ENCODE results near the gene EMP3.

EMP3 gene

GRCh38 chr19:48292798-48293197 lies 32.6 kb upstream of the EMP3 start:
- no peak for DNase-seq (ENCODE audit: low spot score)
- no peak overlapping the region for H3K27ac ChIP-seq
- TF ChIP-seq CTCF (IDR thresholded peaks at IDR 0.05), result no peak
- no peak overlapping the region for H3K4me3 ChIP-seq

- no peak for DNase-seq (ENCODE audit: low spot score)
- TF ChIP-seq CTCF (IDR thresholded peaks at IDR 0.05), result no peak
- Histone ChIP-seq H3K4me3 (no peak overlapping the region), H3K27ac (no peak overlapping the region)
These were observed 29.9 kb upstream of the EMP3 start for GRCh38 chr19:48295458-48295857.

- no peak overlapping the region for H3K4me3 ChIP-seq
- no peak for DNase-seq (ENCODE audit: low spot score)
- no peak overlapping the region for H3K27ac ChIP-seq
- TF ChIP-seq CTCF (IDR thresholded peaks at IDR 0.05), result no peak
These were observed 28.2 kb upstream of the EMP3 start for GRCh38 chr19:48296963-48297734.

GRCh38 chr19:48297975-48298374 lies 27.4 kb upstream of the EMP3 start:
- no peak overlapping the region for H3K4me3 ChIP-seq
- TF ChIP-seq CTCF (IDR thresholded peaks at IDR 0.05), result no peak
- no peak overlapping the region for H3K27ac ChIP-seq
- DNase-seq (ENCODE audit: low spot score), result no peak

- no peak for TF ChIP-seq CTCF (IDR thresholded peaks at IDR 0.05)
- no peak for DNase-seq (ENCODE audit: low spot score)
- no peak overlapping the region for H3K27ac ChIP-seq
- H3K4me3 ChIP-seq, result no peak overlapping the region
These were observed 23.3 kb upstream of the EMP3 start for GRCh38 chr19:48301886-48302599.

- H3K4me3 ChIP-seq, result no peak overlapping the region
- no peak overlapping the region for H3K27ac ChIP-seq
- TF ChIP-seq CTCF (IDR thresholded peaks at IDR 0.05), result no peak
- no peak for DNase-seq (ENCODE audit: low spot score)
These were observed 22.8 kb upstream of the EMP3 start for GRCh38 chr19:48302600-48302959.

- no peak overlapping the region for H3K27ac ChIP-seq
- no peak overlapping the region for H3K4me3 ChIP-seq
- no peak for TF ChIP-seq CTCF (IDR thresholded peaks at IDR 0.05)
- no peak for DNase-seq (ENCODE audit: low spot score)
These were observed 22.0 kb upstream of the EMP3 start for GRCh38 chr19:48303367-48303766.

Measured in coronary artery (tissue), 2 donors.